ENCODE measurements around the gene OR2L8. TPM values are rescaled to one million over a fixed set of nuclear protein-coding genes. Genes with fewer than 3 reads are reported as not detected.
A peak's percentile ranks its signal among the peaks of the same experiment; 100 is the strongest.

The OR2L8 gene
- total and polyA plus RNA-seq, 9 of the 15 experiments (the other 6 are each of a cell fraction or from before 2014, with no cell fraction given) = not detected

DNA sequence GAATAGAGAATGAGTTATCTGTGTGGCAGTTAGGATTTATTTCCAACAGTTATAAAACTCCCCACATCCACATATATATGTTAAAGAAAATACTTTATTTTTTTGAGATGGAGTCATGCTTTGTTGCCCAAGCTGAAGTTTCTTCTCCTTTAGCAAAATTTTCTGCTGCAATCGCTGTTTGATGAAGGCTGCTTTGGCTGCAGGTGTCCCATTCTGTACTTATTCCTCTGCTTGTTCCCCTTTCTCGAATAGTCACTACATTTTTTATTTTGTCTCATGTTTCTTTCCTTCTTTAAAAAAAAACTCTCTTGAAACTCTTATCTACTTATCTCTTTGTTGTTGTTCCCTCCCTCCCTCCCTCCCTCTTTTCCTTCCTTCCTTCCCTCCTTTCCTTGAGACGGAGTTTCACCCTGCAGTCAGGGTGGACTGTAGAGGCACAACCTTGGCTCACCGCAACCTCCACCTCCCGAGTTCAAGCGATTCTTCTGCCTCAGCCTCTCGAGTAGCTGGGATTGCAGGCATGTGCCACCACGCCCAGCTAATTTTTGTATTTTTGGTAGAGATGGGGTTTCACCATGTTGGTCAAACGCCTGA is 42.7 kb upstream of the OR2L8 start:
- Histone ChIP-seq H4K20me1 (replicated peaks; ENCODE audit: control insufficient read depth, insufficient read depth, low read length) (no peaks in the 10 kb centered on the region), H3K27ac (ENCODE audit: extremely low read depth, low read depth, low read length) (peak overlapping the region; percentile 47; the same call in 1 of the 3 replicates), H3K4me2 (ENCODE audit: insufficient read depth, low read length) (peak overlapping the region; percentile 59), H3K4me1 (replicated peaks in 1 of 2; ENCODE audit: control insufficient read depth in 2 of 2, insufficient read depth in 2 of 2, low read length in 2 of 2) (peaks cover 0 to 13% of the 10 kb centered on the region in 2 experiments; a peak in 3 of 5 replicates), H3K9ac (ENCODE audit: insufficient read depth in 1 of 2, low read depth in 2 of 2, low read length in 2 of 2) (no peak overlapping the region), H2AFZ (ENCODE audit: low read depth, low read length) (peak overlapping the region; percentile 57), H3K9me3 (replicated peaks; ENCODE audit: control insufficient read depth, insufficient read depth, low read depth, low read length) (peaks cover 5% of the 10 kb centered on the region), H3K4me3 (no peak overlapping the region), H3K36me3 (ENCODE audit: control insufficient read depth, insufficient read depth, low read length) (no peaks in the 10 kb centered on the region), H3K9me1 (ENCODE audit: control insufficient read depth, insufficient read depth, low read length) (no peaks in the 10 kb centered on the region), H3K79me2 (ENCODE audit: control insufficient read depth, insufficient read depth, low read length) (no peaks in the 10 kb centered on the region), H3K27me3 (ENCODE audit: control insufficient read depth in 2 of 2, insufficient read depth in 2 of 2, low read length in 2 of 2) (no peaks in the 10 kb centered on the region)
- no peak for DNase-seq (ENCODE audit: extremely low read depth in 1 of 4, low spot score in 3 of 4)
- no peak for FAIRE-seq
- intact Hi-C loops (cut with micrococcal nuclease) (no loop called here), in situ Hi-C loops (cut with MboI) (no loop called here)
- POLR2A ChIA-PET = interaction anchor here (1.0 to 1.6 kb wide), 4 partner anchors 11 to 48 kb away, joined by 3 to 8 read pairs (median 4); no protein-coding TSS in a partner anchor
- ATAC-seq = peak; percentile 70
- WGBS (ENCODE audit: insufficient coverage, low coverage, missing lambda C conversion rate) = 6% methylated on average over 8 of the region's 9 CpGs
- peak; percentile 39; the same call in 1 of the 2 replicates for TF ChIP-seq CXXC5 (CRISPR knock-in tag; IDR thresholded peaks at IDR 0.05)
- 0 out of 2 replicates have a peak, but pooled peaks have one; percentile 32 for TF ChIP-seq HSF4 (CRISPR knock-in tag; IDR thresholded peaks at IDR 0.05; ENCODE audit: borderline replicate concordance)
- no peak for TF ChIP-seq ZNF316 (IDR thresholded peaks at IDR 0.05)
- TF ChIP-seq ZNF644 (tag; IDR thresholded peaks at IDR 0.05; ENCODE audit: low read depth) = 0 out of 2 replicates have a peak, but pooled peaks have one; percentile 39
- TF ChIP-seq MCM3 (IDR thresholded peaks at IDR 0.05) = no peak
- TF ChIP-seq MGA (IDR thresholded peaks at IDR 0.05) = peak; percentile 40; the same call in 1 of the 2 replicates
- 0 out of 2 replicates have a peak, but pooled peaks have one; percentile 31 for TF ChIP-seq PATZ1 (CRISPR knock-in tag; IDR thresholded peaks at IDR 0.05; ENCODE audit: borderline replicate concordance)
- 0 out of 2 replicates have a peak, but pooled peaks have one; percentile 17 for TF ChIP-seq ZNF668 (CRISPR knock-in tag; IDR thresholded peaks at IDR 0.05)
- CTCF ChIA-PET (ENCODE audit: low intra/inter-chr PET ratio) = no interaction called here
- BruUV-seq (replicated peaks) = no TSS peak

Data from K562 (cell line).